ENCODE results near the gene CYP2B6. TPM values are rescaled to one million over a fixed set of nuclear protein-coding genes. Genes with fewer than 3 reads are reported as not detected.
A peak's percentile ranks its signal among the peaks of the same experiment; 100 is the strongest.
"Not testable (repeated sequence)": the region's sequence is repeated elsewhere in the genome, so short reads cannot be mapped to it uniquely, and the experiment has no call there.

The CYP2B6 gene
- polyA plus RNA-seq, 1 experiment: not detected

GRCh38 chr19:40962460-40962961, 28.6 kb upstream of the CYP2B6 start:
- ChIA-PET POLR2A (no interaction called here), CTCF (no interaction called here)
- no peak for DNase-seq (ENCODE audit: low read depth, low spot score)
- Histone ChIP-seq H3K9me3 (ENCODE audit: control insufficient read depth, insufficient read depth, low read length) (no peaks in the 10 kb centered on the region; the same call in 1 of the 2 replicates), H3K4me3 (ENCODE audit: low read depth, low read length) (no peak overlapping the region), H3K27ac (ENCODE audit: low read depth, low read length) (no peak overlapping the region), H3K27me3 (ENCODE audit: control insufficient read depth, insufficient read depth, low read length) (no peaks in the 10 kb centered on the region)
- no peak for TF ChIP-seq CTCF (IDR thresholded peaks at IDR 0.05; ENCODE audit: low read depth, low read length)

- CTCF ChIA-PET; H3K9me3 ChIP-seq (ENCODE audit: control insufficient read depth, insufficient read depth, low read length); DNase-seq (ENCODE audit: low read depth, low spot score); H3K27ac ChIP-seq (ENCODE audit: low read depth, low read length); H3K27me3 ChIP-seq (ENCODE audit: control insufficient read depth, insufficient read depth, low read length); H3K4me3 ChIP-seq (ENCODE audit: low read depth, low read length); POLR2A ChIA-PET: not testable (repeated sequence)
These were observed 26.7 kb upstream of the CYP2B6 start for GRCh38 chr19:40964361-40964760.

- POLR2A ChIA-PET; CTCF ChIA-PET; H3K4me3 ChIP-seq (ENCODE audit: low read depth, low read length); DNase-seq (ENCODE audit: low read depth, low spot score); H3K27me3 ChIP-seq (ENCODE audit: control insufficient read depth, insufficient read depth, low read length); H3K27ac ChIP-seq (ENCODE audit: low read depth, low read length); H3K9me3 ChIP-seq (ENCODE audit: control insufficient read depth, insufficient read depth, low read length): not testable (repeated sequence)
These were observed 25.7 kb upstream of the CYP2B6 start for GRCh38 chr19:40965351-40965750.

- CTCF ChIA-PET; POLR2A ChIA-PET; H3K9me3 ChIP-seq (ENCODE audit: control insufficient read depth, insufficient read depth, low read length); H3K27ac ChIP-seq (ENCODE audit: low read depth, low read length); H3K4me3 ChIP-seq (ENCODE audit: low read depth, low read length); H3K27me3 ChIP-seq (ENCODE audit: control insufficient read depth, insufficient read depth, low read length); DNase-seq (ENCODE audit: low read depth, low spot score): not testable (repeated sequence)
These were observed 24.5 kb upstream of the CYP2B6 start for GRCh38 chr19:40966591-40966990.

- H3K27ac ChIP-seq (ENCODE audit: low read depth, low read length); H3K27me3 ChIP-seq (ENCODE audit: control insufficient read depth, insufficient read depth, low read length); CTCF ChIA-PET; POLR2A ChIA-PET; H3K9me3 ChIP-seq (ENCODE audit: control insufficient read depth, insufficient read depth, low read length); H3K4me3 ChIP-seq (ENCODE audit: low read depth, low read length); DNase-seq (ENCODE audit: low read depth, low spot score): not testable (repeated sequence)
These were observed 23.0 kb upstream of the CYP2B6 start for GRCh38 chr19:40968065-40968464.

GRCh38 chr19:40969721-40970120, 21.4 kb upstream of the CYP2B6 start:
- CTCF ChIA-PET; DNase-seq (ENCODE audit: low read depth, low spot score): not testable (repeated sequence)

GRCh38 chr19:40970396-40971345, 20.4 kb upstream of the CYP2B6 start:
- POLR2A ChIA-PET; H3K27me3 ChIP-seq (ENCODE audit: control insufficient read depth, insufficient read depth, low read length); DNase-seq (ENCODE audit: low read depth, low spot score); CTCF ChIA-PET; H3K27ac ChIP-seq (ENCODE audit: low read depth, low read length); H3K9me3 ChIP-seq (ENCODE audit: control insufficient read depth, insufficient read depth, low read length); H3K4me3 ChIP-seq (ENCODE audit: low read depth, low read length): not testable (repeated sequence)

More at GRCh38 chr19:40969721-40970120, 21.4 kb upstream of the CYP2B6 start:
- POLR2A ChIA-PET; H3K4me3 ChIP-seq (ENCODE audit: low read depth, low read length); H3K27ac ChIP-seq (ENCODE audit: low read depth, low read length); H3K27me3 ChIP-seq (ENCODE audit: control insufficient read depth, insufficient read depth, low read length); H3K9me3 ChIP-seq (ENCODE audit: control insufficient read depth, insufficient read depth, low read length): not testable (repeated sequence)

GRCh38 chr19:40974633-40975037, 16.4 kb upstream of the CYP2B6 start:
- Histone ChIP-seq H3K27ac (ENCODE audit: low read depth, low read length) (no peak overlapping the region), H3K9me3 (ENCODE audit: control insufficient read depth, insufficient read depth, low read length) (no peaks in the 10 kb centered on the region), H3K27me3 (ENCODE audit: control insufficient read depth, insufficient read depth, low read length) (peaks cover 5% of the 10 kb centered on the region), H3K4me3 (ENCODE audit: low read depth, low read length) (no peak overlapping the region)
- DNase-seq (ENCODE audit: low read depth, low spot score): peak; percentile 57
- ChIA-PET CTCF (interaction anchor here (0.5 to 2.0 kb wide), 12 partner anchors 8 to 449 kb away, joined by 3 to 14 read pairs (median 4); no protein-coding TSS in a partner anchor), POLR2A (interaction anchor here (0.6 kb wide), 1 partner anchor 11 kb away, joined by 5 read pairs; no protein-coding TSS in a partner anchor)
- peak; percentile 91 for TF ChIP-seq CTCF (IDR thresholded peaks at IDR 0.05; ENCODE audit: low read depth, low read length)
